ENCODE data around the gene PRKAG3.

Gene PRKAG3

DNA sequence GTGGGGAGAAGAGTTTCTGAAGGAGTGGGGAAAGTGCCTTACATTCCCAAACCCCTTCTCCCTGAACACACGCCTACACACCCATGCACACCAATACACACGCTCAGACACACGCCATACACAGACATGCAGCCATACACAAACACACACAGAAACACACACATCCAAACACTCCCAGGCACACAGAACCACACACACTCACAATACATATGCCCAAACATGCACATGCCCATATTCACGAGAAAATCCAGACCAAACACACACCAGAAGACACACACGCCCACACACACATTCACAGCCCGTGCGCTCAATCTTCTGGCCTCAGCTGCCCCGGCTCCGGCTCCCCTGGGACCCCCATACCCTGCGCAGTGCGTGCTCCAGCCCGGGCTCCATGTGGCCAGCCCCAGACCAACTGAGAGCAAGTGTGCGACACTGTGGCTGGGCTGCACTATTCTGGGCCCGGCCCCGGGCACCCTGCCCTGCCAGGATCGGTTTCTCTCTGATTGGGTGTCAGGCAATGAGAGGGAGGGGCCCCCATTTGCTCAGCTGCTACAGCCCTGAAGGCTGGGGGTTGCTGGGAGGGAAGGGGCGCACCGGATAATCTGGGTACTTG lies at the start of gene PRKAG3:
TSS of gene PRKAG3 (minus strand) at position 426 of the 613 bp plus-strand sequence.
- no peak for DNase-seq

DNA sequence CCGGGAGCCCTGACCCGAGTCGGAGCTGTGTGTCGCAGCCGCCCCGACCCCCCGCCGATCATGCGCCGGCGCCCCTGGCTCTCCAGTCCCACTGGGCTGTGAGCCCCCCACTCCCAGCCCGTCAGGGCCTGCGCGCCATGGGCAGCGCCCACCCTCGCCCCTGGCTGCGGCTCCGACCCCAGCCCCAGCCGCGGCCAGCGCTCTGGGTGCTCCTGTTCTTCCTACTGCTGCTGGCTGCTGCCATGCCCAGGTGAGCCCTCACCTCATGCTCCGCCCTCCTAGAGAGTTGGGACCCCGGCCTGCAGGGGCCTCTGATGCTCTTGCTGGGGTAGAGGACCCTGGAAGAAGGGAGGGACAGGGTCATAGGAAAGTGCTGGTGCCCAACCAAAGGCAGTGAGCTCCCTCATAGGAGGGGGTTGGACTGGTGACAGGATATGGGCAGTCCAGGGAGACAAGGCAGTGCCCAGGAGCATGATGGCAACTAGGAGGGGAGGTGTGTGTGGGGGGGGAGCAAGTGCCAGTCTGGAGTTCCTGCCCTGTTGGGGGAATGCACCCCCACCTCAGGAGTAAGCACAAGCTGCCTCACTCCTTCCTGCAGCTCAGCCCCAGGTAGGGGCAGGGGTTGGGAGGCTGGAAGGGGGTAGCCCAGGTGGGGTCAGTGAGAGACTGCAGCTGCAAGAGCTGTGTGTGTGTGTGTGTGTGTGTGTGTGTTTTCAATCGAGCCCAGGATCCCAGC lies 49.4 kb upstream of the PRKAG3 start:
- peak; percentile 64 for DNase-seq

DNA sequence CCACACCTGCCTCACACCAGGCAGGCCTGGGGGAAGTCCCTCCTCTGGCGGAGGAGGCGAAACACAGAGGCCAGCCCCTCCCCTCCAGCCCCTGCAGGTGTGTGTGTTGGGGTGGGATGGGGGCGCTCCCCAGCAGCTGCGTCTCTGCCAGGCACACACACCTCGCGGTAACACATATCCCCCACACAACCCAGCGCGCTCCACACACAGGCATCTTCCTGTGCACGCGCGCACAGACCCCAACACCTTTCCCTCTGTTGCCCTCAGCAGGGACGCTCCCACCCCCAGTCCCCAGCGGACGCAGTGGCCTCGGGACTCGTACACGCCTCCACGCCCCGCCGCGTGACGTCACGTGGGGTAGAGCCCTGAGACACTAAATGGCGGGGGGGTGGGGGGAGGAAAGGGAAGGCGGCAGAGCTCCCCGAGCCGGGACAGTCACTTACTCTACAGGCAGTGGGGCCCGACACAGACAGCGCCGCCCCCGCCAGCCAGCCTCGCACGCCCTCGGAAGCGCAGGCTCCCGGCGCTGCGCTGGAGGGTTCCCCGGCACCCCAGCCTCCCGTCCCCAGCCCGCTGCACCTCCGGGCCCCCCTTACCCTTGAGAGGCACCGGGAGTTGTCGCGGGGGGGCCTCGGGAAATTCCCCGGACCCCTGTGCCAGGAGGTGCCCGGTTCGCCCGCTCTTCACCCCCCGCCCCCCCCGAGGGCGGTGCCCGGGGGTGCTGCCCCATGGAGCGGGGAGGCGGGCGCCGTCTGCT lies 48.7 kb upstream of the PRKAG3 start, which contains the start of gene WNT10A:
TSS of gene WNT10A (plus strand) at position 751 of the 757 bp plus-strand sequence. CDS start 144 bp downstream, outside the sequence.
- DNase-seq, result peak; percentile 94

DNA sequence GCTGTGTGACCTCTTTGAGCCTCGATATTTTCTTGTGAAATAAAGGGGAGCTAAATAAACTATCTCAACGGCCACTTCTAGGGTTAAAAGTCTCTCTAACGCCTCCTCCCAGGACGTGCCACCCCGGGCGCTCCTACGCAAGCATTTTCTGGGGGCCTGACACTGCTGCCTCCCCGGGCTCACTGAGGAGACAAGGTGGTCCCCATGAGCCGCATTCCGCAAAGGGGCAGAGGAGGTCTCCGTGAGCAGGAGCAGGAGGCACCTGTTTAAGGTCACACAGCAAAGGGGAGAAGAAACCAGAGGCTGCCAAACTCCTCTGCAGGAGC lies 48.1 kb upstream of the PRKAG3 start:
- DNase-seq, result no peak

DNA sequence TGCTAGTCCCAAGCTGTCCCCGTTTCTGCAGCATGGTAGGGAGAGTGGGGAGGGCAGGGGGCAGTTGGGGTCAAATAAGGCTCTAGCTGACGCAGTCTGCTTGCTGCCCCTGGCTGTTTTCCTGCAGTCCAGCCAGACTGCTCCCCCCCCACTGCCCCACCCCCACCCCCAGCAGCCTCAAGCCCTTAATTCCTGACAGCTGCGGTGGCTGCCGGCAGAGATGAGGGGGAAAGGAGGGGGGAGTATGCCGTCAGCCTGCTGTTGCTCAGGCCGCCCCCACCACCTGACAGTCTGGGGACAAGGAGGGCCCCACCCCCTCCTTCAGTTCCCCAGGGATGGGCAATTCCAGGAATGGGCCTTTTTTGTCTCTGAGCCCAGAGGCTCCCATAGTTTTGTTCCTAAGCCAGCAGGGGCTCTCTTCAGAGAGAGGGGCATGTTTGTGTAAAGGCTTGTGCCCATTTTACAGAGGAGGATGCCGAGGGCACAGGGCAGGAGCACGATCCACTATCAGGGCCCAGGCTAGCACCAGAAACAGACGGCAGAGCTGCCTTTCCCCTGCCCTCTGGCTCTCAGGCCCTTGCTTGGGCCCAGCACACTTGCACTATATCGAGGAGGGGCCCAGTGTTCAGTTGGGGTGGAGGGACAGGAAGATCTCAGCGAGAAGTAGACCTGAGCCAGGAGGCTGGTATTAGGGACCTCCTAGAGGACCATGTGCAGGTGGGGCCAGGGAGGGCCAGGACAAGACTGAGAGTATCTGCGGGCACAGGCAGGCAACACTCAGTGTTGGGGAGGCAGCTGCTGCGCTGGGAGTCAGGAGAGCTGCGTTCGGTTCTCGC lies 47.5 kb upstream of the PRKAG3 start:
- peak; percentile 61 for DNase-seq

DNA sequence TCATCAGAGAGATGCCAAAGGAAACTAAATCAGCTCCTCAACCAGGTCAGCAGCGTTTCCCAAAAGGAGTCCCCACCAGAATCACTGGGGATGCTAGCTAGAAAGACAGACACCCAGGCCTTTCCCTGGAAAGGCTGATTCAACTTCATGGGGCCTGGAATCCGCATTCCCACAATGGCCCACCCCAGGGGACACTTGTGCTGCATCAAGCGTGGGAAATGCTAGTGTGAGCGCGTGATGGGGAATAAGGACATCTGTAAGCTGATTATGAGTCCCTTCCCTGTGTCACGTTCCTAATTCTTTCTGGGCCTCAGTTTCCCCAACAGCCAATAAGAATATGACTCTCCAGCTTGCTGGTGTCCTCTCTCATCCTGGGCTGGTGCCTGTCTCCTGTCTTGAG lies 46.9 kb upstream of the PRKAG3 start:
- no peak for DNase-seq

DNA sequence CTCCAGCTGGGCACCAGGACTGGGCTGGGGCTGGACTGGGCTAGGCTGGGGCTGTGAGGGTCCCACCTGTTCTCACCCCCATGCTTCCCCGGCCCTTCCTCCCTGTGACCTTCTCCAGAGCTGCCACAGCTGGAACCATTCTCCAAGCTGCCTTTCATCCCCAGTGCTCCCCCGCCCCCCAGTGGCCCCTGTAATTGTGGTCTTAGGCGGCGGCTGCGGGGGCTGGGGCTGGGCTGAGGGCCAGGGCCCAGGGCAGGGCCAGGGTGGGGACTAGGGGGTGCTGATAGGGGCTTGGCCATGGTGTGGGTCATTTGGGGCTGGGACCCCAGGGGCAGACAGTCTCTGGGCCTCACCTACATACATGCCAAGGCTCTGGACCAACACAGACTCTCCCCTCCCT lies 46.3 kb upstream of the PRKAG3 start:
- no peak for DNase-seq

DNA sequence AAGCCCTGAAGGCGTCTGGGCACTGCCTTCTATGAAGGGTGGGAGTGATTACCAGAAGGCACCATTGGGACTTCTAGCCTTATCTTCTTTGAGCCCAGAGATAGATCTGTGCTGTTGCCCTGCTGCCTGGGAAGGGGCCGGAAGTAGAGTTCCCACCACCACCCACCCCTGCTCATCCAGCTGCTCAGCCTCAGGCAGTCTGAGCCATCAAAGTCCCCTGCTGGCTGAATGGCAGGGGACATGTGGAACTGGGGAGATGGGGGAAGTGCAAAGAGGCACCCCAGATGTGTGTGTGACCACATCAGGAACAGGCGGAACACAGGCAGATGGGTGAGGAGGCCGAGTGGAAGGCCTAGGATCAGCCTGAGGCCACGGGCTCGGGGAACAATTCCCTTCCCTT lies 45.7 kb upstream of the PRKAG3 start:
- DNase-seq, result no peak

DNA sequence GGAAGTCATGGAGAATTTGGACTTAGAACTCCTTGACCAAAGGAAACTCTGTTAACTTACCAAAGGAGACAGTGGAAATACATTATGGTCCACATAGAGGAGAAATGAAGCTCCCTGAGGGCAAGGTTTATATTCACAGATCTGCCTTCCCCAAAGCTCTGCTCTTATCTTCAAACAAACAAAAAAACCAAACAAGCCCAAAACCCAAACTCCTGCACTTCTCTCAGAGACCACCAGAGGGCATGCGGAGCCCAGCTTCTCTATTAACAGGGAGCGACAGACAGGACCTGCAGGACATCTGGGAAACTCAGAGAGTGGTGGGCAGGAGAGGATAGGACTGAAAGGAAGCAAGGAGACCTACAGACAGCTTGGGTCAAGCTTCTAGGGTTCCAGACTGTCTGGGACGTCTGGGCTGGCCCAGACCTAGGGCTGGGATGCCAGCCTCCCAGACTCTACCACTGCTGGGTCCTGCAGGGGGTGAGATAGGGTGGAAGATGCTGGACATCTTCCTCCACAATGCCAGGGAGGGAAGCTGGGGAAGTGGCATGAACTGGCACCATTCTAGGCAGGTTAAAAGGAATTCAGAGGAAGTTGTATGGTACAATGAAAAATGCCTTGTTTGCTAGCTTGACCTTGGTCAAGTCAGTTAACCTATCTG lies 45.1 kb upstream of the PRKAG3 start:
- DNase-seq, result peak; percentile 88

DNA sequence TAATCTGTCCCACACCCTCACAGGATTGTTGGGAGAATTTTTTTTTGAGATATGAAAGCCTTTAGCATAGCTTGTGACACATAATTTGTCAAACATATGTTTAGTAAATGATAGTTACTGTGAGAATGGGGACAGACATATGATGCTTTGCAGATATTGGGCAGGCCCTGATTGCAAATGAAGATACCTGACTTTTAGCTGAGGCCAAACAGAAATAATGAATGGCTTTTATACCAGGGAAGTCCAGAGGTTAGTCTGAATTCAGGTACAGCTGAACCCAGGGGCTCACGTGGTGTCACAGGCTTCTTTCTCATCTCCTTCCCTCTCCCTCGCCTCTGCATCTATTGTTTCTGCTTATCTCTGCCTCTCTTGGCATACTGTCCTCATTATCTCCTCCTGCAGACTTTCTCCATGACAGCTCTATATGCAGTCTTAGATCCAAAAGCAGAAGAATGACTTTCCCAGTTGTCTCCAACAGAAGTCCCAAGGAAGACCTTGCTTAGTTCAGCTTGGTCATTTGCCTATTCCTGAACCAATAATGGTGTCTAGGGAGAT lies 44.2 kb upstream of the PRKAG3 start:
- no peak for DNase-seq

DNA sequence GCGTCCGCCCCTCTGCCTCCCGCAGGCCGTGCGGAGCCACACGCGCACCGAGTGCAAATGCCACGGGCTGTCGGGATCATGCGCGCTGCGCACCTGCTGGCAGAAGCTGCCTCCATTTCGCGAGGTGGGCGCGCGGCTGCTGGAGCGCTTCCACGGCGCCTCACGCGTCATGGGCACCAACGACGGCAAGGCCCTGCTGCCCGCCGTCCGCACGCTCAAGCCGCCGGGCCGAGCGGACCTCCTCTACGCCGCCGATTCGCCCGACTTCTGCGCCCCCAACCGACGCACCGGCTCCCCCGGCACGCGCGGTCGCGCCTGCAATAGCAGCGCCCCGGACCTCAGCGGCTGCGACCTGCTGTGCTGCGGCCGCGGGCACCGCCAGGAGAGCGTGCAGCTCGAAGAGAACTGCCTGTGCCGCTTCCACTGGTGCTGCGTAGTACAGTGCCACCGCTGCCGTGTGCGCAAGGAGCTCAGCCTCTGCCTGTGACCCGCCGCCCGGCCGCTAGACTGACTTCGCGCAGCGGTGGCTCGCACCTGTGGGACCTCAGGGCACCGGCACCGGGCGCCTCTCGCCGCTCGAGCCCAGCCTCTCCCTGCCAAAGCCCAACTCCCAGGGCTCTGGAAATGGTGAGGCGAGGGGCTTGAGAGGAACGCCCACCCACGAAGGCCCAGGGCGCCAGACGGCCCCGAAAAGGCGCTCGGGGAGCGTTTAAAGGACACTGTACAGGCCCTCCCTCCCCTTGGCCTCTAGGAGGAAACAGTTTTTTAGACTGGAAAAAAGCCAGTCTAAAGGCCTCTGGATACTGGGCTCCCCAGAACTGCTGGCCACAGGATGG lies 42.0 kb upstream of the PRKAG3 start:
- no peak for DNase-seq

DNA sequence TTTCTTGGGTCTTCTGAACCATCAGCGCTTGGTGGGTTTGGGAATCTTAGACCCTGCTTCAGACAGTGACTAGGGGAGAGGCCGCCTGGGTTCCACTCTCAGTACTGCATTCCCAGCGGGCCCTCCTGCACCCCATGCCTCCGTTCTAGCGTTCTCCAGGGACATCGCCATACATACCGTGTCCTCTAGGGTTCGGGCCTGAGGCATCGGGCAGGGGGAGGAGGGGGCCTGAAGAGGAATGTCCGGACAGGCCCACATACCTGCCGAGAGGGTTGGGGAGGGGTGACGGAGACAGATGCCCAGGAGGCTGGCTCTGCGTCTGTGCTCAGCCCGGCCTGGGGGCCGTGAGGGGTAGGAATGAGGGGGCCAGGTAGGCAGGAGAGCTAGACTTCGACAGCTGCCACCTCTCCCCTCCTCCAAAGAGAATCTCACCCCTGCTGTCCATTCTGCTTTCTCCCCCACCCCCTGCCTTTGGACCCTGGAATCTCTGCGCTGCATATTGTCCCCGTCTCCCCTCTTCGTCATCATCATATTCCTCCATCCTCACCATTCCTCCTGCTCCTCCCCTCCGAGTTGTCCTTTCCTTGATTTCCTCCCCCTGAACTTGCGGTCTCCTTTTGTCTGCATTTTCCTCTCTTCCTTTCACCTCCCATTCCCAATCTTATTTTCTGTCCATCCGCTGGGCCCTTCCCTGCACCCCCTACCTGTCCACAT lies 41.2 kb upstream of the PRKAG3 start:
- no peak for DNase-seq

DNA sequence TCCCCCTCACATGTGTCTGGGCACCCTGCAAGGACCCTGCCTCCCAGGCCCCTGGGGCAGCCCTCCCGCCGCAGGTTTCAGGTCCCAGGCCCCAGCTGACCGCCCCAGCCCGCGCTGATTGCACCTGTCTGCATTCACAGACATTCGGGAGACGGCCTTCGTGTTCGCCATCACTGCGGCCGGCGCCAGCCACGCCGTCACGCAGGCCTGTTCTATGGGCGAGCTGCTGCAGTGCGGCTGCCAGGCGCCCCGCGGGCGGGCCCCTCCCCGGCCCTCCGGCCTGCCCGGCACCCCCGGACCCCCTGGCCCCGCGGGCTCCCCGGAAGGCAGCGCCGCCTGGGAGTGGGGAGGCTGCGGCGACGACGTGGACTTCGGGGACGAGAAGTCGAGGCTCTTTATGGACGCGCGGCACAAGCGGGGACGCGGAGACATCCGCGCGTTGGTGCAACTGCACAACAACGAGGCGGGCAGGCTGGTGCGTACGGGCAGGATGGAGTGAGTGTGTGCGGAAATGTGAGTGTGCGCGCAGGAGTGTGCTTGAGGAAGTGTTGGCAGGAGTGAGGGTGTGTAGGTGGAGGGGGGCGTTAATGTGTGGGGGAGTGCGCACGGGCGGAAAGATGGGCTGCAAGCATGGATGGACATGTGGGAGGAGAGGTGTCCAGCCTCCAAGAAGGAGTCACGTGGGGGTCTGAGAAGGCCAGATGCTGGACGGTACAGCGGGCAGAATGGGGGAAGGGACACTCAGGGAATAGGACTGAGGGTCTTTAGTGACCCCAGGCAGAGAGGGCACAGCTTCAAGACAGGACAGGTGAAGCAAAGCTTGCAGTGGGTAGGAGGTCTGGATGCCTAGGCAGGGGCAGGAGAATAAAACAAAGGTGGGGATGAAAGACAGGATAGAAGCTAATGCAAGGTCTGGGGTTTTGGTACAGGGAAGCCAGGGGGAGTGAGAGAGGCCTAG lies 40.0 kb upstream of the PRKAG3 start:
- DNase-seq, result no peak

DNA sequence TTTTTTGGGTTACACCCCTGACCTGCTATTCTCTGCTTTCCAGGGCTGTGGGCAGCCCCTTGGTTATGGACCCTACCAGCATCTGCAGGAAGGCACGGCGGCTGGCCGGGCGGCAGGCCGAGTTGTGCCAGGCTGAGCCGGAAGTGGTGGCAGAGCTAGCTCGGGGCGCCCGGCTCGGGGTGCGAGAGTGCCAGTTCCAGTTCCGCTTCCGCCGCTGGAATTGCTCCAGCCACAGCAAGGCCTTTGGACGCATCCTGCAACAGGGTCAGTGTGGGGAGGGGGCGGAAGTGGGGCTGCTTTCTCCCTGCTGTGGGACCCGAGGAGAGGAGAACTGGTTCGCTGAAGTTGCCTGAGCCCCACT lies 39.4 kb upstream of the PRKAG3 start:
- DNase-seq, result no peak

DNA sequence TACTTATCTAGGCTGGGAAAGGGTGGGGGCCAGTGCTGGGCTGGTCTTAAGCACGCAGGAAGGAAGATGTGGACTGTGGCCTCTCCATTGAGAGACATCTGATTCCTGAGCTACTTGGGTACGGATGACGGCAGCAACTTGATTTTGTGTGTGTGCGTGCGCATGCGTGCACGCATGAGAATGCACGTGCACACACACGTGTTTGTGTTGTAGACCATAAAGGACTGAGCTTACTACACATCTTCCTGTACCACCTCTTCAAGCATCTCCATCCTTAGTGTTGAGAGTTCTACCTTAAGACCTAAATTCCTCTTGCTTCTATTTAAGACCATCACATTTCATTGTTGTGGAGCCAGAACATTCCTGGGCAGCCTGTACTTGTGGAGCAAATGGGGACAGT lies 37.5 kb upstream of the PRKAG3 start:
- DNase-seq, result no peak

DNA sequence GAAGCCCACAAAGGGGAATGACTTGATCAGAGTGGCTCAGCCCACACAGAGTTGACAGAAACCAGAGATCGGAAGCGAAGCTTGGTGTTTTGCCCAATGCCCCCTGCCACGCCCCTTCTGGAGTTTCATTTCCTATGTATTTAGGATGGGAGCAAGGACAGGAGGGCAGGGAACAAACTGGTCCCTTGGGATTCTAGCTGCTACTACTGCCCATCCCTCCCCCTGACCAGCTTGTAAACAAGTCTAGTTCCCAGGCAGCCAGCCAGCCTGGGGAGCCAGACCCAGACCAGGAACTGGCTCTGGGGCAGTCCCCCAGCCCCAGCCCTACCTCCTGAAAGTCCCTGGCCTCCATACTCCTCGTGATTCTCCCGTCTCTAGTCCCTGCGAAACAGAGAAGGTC lies 36.3 kb upstream of the PRKAG3 start:
- no peak for DNase-seq

DNA sequence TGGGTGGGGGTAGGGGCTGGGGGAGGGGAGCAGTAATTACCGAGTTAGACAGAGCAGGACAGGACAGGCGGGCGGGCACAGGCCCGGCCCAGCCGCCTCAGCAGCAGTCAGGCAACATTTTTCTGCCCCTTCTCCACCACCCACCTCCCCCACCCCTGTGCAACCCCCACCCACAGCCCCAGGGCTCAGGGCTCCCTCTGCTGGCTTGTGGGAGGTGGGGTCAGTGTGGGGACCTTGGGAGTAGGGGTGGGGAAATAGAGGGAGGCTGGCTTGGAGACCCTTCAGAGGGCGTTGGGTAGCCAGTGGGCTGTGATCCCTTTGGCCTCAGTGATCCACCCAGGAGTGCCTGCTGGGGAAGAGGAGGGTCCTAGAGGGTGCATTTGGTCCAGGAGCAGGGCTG lies 34.4 kb upstream of the PRKAG3 start:
- no peak for DNase-seq

DNA sequence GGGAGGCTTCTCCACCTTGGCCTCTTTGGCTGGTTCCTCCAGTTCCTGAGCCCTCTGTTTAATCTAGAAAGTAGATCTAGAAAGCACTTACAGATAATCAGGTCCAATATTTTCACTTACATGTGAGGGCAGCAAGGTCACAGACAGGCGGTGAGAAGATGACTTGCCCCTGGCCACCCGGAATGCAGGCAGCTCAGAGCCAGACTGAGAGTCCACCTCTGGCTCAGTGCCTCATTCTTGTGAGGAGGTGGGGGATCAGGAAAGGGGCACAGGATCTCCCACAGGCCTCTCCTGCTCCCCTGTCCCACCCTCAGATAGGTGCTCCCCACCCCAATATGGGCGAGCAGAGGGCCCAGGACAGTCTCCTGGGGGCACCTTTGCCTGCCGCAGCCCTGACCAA lies 33.8 kb upstream of the PRKAG3 start:
- DNase-seq, result no peak

DNA sequence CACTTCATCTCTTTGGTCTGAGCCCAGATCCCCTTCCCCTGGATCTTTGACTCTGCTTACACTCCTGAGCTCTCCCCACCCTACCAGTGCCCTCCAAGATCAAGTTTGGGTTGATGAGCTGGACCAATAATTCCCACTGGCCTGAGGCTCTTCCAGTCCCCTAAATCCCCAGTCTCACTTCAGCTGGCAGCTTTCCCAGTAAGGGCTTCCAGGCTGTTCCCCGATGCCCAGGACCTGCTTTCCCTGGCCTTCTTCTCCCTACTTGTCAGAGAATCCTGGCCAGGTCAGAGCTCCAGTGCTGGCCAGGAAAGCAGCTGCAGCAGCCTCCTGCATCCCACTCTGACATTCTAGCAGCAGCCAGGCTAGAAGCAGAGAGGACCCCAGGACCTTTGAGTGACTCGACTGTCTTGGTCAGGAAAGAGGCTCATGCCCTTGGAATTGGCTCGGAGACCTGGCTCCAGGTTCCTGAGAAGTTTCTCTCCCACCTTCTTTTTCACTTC lies 31.5 kb upstream of the PRKAG3 start:
- DNase-seq, result no peak

Data from activated effector memory CD4-positive, alpha-beta T cell treated with anti-CD3 and anti-CD28 coated beads, Interleukin-2, amount 50 U/mL, for 16 hours (primary cell).